Middle frontal gyrus (tissue), 1 donor: ENCODE measurements around the gene CD300H.
"Not testable (repeated sequence)": the region's sequence is repeated elsewhere in the genome, so short reads cannot be mapped to it uniquely, and the experiment has no call there.

Experiments used
- DNase-seq: peaks from one replicate; pipeline ENCODE4 v3.0.0-alpha.2; 2015; ENCODE audit warnings: low spot score; ENCODE audit errors: extremely low spot score

CD300H gene

DNA sequence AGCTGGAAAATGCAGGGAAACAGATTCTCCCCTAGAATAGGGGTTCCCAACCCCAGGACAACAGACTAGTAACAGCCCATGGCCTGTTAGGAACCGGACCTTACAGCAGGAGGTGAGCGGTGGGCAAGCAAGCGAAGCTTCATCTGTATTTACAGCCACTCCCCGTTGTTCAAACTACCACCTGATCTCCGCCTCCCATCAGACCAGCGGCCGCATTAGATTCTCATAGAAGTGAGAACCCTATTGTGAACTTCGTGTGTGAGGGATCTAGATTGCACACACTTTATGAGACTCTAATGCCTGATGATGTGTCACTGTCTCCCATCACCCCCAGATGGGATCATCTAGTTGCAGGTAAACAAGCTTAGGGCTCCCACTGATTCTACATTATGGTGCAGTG lies 39.6 kb downstream of the CD300H start:
- DNase-seq = no peak

DNA sequence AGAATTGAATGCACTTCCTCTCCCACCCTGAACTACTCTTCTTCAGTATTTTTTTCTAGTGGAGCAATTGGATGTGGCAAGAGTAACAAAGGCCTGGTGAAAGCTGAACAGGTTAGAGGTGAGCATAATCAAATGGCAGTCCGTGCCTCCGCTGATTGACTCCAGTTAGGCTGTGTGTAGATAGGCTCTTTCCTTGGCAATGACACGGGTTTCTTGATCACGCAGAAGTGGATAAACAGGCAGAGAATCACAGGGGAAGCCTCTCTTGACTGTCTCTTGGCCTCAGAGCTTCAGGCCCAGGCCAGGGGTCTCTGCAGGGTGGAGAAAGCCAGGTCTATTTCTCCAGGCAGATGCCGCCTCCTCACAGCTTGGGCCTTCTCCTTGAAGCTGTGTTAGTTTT lies 40.2 kb downstream of the CD300H start:
- DNase-seq = no peak

DNA sequence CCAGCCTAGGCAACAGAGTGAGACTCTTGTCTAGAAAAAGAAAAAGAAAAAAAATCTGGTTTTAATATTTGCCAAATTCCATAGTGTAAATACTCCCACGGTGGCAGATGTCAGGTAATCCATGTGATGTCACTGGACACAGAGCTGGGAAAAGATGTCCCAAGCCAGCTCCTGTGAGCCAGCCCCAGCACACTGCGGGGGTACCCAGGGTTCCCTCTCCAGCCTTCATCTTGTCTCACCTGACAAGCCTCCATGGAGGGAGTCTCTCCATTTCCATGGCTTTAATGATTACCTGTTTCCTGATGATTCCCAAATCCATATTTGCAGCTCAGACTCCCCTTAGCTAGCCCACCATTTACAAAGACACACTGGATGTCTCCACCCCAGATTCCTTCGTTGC lies 40.6 kb downstream of the CD300H start:
- DNase-seq = no peak

DNA sequence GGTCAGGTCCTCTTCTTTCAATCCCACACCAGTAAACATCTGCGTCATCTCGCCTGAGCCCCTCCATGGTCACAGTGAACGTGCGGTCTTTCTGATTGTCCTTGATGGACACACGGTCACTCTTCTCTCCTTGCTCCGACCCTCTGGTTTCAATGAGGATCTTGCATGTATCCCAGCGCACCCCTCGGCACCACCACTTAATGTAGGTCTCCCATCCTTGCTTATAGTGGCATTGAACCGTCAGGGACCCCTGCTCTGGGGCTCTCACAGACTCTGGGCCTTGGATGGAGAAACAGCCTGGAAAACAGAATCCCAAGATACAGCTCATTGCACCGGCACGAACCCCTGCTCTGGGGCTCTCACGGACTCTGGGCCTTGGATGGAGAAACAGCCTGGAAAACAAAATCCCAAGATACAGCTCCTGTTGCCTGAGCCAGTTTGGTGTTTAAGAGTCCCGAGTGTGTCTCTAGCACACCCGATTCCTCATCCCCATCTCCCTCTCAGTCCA lies 41.5 kb downstream of the CD300H start:
- DNase-seq = no peak

DNA sequence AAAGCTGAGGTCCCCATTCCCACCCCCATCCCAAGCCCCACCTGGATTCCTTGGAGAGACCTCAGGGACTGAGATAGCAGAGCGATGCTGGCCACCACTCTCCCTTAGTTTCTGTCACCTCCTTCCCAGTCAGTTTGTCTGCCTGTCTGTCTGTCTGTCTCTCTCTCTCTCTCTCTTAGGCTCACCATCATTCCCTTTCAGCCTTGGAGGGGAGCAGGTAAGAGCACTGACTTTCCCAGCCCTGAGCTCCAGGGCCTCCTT lies 41.9 kb downstream of the CD300H start:
- DNase-seq = no peak

DNA sequence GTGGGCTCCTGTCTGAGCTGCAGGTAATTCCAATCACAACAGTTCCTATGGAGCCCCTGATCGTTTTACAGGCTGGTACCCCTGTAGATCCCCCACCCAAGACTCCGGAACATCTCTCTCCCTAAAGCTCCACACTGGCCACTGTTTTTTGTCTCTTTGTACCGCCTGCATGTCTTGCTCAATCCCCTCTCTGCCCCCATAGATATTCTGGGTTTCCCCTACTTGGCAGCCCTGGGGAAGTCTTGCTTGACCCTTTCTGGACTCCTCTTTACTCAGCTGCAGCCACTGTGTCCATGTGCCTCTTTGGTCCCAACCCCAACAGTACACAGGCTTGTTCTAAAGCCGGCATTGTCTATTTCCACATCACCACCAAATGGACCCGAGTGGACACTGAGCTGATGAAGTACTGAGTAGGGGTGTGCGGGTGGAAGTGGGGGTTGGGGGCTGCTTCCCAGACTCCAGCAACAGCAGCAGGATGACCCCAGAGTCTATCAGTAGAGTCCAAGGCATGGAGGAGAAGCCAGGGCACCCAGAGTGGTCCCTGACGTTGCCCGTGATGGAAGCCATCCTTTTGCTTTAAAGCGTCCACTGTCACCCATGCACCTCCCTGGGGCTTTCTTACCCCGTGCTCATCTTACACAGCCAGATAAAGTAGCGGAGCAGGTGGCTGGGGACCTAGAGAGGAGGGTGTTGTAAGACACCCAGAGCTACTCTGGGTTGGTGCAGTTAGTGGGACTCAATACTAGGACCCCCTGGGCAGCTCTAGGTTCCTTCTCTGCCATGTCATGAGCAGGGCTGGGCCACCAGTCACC lies 42.5 kb downstream of the CD300H start:
- no peak for DNase-seq

DNA sequence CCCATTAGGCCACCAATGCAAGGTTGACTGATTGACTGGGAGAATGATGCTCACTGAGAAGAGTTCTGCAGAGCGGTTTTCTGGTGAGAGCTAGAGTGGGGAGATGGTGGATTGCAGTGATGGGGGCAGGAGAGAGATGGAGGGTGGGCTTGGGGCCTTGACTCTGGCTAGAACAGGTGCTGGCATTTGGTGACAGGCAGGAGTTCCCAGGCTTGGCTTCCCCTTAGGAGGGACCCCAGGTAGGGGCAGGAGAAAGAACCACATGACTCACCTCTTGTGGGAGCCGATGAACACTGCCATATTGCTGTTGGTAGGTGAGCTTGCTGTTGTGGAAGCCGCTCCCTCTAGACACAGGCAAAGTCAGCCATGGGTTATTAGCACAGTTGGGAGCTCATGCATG lies 44.0 kb downstream of the CD300H start:
- DNase-seq = no peak

DNA sequence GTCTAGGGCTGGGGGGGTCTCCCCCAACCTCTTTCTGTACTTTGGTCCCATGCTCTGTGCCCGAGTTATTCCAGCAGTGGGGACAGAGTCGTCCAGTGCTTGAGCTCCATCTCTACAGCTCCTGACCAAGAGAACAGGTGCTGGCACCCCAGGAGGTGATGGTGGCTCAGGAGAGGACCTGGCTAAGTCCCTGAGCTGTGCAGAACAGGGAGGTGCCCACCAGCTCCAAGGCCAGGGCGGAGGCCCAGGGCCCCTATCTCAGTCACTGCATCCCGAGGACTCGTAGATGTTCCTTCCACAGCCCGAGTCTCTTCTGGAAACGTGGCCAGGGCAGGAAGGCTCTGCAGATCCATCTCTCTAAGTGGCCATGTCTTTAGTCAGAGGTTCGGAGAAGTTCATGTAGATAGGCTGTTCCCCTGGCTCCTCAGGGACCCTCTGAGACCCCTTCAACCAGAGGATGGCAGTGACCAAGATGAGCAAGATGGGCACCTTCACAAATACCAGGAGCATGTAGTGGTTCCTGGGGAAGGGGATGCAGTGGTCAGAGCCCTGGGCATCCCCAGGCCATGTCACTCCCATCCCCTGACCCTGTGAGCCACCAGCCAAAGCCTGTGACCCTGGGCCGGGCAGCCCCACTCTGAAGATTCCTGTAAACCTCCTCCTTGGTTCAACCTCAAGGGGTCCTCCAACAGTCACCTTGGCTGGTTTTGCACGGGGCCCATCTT lies 44.8 kb downstream of the CD300H start:
- DNase-seq = no peak

DNA sequence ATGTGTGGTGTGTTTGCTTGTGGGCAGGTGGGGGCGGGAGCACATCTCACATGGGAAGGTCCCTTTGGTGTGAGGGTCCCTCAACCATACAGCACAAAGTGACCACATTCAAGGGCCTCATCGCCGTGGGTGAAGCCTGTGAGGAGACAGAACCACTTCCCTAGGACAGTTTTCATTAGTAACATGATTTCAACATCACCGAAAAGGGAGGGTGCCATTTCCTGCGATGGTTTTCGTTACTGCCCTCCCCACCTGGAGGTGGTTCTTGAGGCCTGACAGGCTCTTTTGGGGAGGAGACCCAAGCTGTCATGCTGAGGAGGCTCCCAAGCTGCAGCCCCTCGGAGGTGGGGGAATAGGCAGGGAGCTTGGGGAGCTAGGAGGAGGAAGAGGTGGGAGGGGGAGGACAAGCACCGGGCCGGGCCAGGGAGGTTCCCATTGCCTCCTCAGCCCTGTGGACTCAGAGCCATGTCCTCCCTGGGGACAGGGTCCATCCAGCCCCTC lies 45.6 kb downstream of the CD300H start:
- no peak for DNase-seq

DNA sequence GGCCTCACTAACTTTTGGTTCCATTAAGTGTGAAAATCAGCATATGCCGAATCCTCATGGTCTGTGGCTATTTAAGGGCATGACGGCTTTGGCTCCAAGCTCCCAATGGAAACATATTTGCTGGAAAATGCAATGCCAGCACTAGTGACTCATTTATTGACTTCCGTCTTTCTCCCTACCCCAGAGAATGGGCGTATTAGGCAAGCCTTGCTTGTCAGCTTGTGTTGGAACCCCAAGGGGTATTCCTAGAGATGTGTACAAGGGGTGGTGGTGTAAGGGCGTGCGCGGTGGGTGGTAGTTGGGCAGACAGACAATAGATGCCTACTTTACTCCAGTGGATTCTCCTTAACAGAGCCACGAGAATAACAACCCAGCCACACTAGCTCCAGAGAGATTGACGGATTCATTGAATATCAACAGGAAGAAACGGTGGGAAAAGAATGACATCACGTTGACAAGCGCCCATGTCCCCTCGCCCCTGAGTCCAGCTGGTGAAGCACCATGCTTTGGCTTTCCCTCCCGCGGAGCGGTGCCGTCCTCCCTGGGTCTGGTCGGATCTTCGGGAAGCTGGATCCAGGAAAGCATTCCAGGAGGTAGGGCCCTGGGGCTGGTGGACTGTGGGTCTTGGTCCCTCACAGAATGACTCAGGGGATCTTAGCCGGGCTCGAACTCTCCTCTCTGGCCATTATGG lies 46.4 kb downstream of the CD300H start:
- no peak for DNase-seq

DNA sequence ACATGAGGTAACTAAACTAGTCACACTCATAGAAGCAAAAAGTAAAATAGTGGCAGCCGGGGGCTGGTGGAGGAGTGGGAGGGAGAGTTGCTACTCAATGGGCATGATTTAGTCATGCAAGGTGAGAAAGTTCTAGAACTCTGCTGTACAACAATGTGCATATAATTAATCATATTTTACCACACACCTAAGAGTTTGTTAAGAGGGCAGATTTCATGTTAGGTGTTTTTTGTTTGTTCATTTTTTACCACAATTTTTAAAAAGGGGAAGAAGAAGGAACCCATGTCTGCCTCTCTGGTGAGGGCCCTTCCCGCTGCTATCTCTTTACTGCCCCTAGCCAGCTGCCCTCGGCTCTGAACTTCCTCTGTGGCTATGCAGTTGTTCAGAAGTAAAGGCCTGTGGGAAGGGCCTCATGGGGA lies 47.3 kb downstream of the CD300H start:
- no peak for DNase-seq

DNA sequence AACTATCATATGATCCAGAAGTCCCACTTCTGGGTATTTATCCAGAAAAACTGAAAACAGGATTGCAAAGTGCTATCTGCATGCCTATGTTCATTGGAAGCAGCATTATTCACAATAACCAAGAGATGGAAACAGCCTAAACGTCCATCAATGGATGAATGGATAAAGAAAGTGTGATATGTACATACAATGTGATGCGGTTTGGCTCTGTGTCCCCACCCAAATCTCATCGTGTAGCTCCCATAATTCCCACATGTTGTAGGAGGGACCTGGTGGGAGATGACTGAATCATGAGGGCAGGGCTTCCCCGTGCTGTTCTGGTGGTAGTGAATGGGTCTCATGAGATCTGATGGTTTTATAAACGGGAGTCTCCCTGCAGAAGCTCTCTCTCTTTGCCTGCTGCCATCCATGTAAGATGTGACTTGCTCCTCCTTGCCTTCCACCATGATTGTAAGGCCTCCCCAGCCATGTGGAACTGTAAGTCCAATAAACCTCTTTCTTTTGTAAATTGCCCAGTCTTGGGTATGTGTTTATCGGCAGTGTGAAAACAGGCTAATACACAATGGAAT lies 48.8 kb downstream of the CD300H start:
- not testable (repeated sequence) for DNase-seq

DNA sequence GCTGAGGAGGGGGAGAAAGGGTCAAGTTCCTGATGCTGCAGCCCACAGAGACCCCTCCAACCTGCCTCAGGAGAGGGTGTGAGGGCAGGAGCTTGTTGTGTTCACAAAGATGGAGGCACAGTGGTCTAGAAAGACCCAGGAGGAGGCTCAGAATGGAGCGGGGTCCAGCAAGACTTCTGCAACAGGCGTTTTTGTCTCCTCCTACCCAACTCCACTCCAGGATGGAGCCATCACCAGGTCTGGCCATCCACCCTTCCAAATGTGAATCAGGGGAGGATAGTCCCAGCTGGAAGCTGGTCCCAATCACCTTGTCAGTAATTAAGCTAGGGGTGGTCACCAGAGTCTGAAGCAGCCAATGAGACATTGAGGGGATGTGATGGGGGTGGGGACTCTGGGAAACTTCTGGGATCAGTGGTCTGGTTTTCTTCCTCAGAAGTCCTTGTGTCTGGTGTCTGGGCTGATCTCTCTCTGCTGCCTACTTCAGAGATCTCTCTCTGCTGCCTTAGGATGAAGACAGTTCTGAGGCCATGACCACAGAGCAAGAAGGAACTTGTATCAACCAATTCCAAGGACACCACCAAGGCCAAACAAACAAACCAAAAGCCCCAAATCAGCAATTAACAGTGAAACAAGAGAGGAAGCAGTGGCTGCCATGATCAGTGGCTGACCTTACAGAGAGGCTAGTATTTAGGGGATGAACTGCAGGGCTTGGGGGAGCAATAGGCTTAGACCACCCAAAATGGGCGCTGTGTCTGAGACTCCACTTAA lies 50.6 kb downstream of the CD300H start:
- DNase-seq = no peak

DNA sequence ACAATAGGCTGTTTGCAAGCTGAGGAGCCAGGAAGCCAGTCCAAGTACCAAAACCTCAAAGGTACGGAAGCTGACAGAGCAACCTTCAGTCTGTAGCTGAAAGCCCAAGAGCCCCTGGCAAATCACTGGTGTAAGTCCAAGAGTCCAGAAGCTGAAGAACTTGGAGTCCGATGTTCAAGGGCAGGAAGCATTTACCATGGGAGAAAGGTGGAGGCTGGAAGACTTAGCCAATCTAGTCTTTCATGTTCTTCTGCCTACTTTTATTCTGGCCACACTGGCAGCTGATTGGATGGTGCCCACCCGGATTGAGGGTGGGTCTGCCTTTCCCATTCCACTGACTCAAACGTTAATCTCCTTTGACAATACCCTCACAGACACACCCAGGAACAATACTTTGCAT lies 51.4 kb downstream of the CD300H start:
- no peak for DNase-seq

DNA sequence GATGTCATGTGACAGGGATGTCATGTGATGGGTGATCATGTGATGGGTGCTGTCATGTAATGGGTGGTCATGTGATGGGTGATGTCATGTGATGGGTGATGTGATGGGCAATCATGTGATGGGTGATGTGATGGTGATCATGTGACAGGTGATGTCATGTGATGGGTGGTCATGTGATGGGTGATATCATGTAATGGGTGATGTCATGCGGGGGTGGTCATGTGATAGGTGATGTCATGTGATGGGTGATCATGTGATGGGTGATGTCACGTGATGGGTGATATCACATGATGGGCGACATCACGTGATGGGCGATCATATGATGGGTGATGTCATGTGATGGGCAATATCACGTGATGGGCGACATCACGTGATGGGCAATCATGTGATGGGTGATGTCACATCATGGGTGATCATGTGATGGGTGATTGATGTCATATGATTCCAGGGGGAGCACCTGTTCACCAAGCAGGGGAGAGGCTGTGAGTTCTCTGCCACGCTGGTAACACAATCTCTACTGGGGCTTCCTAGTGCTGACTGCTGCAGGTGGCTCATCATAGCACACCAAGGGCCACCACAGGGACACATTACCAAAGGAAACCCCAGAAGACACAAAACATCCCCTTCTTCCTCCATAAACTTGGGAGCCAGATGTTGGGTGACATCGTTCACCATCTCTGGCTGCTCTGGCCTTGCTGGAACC lies 52.5 kb downstream of the CD300H start:
- DNase-seq = no peak

DNA sequence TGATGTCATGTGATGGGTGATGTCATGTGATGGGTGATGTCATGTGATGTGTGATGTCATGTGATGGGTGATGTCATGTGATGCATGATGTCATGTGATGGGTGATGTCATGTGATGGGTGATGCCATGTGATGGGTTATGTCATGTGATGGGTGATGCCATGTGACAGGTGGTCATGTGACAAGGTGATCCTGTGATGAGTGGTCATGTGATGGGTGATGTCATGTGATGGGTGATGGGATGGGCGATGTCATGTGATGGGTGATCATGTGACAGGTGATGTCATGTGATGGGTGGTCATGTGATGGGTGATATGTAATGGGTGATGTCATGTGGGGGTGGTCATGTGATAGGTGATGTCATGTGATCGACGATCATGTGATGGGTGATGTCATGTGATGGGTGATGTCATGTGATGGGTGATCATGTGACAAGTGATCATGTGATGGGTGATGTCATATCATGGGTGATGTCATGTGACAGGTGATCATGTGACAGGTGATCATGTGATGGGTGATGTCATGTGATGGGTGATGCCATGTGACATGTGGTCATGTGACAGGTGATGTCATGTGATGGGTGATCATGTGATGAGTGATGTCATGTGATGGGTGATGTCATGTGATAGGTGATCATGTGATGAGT lies 53.2 kb downstream of the CD300H start:
- no peak for DNase-seq

DNA sequence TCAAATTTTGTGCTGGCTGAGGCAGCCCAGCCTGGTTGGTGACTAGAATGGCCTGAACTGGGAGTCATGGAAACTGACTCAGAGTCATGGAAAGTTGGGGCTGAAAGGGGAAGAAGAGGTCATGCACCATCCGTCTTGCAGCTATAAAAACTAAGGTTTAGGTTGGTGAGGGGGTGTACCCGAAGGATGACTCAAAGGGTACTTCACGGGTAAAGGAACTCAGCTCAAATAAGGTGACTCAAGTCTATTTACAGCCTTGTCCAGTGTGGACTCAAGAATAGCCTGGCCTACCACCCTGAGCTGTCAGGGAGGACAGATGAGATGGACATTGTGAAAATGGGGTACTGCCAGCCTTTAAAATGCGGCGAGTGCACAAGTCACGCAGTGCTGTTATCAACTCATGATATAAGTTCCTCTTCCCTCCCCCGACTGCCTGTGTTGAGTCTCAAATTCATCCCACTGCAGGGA lies 54.7 kb downstream of the CD300H start:
- no peak for DNase-seq

DNA sequence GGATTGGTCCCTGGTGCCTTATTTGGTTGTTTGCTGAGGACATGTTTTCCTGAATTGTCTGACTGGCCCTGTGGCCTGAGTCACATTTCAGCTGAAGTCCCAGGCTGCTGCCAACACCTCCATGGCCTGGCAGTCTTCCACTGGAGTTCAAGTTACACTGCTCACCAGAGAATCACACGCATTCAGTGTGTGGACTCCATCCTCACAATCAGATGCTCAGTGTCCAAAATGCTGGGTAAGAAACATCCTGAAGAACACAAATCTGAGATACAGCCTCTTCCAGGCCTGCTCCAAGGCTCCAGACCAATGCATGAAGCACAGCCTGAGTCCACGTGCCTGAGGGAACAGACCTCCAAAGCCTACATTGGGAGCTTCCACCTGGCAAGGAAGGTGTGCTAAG lies 55.3 kb downstream of the CD300H start:
- DNase-seq = no peak
